C4-2B (cell line): Measurements from ENCODE around the gene RUVBL1.

ENCODE experiments used
- CTCF ChIP-seq: fragments of 450-650 bp; conservative IDR thresholded peaks from 2 replicates; pipeline ENCODE4 v1.5.1; 2017; ENCODE audit warnings: mild to moderate bottlenecking
- ZFX ChIP-seq: fragments of 450-650 bp; IDR thresholded peaks from 2 replicates; pipeline ENCODE4 v1.6.1; 2017

- TF ChIP-seq CTCF (no peak), ZFX (no peak)
Measured at GRCh38 chr3:128078322-128078721, 45.3 kb downstream of the RUVBL1 start.
